Measurements from ENCODE around the gene TMA7B.

- no peak for TF ChIP-seq CTCF (IDR thresholded peaks at IDR 0.05 in 8 of 11, conservative IDR thresholded peaks at IDR 0.05 in 3 of 11)
- no peak for TF ChIP-seq POLR2A (IDR thresholded peaks at IDR 0.05)
Measured at GRCh38 chr22:39970742-39971141, 10.5 kb downstream of the TMA7B start.
